Panc1 (cell line): Measurements from ENCODE around the gene SF3B2. TPM values are rescaled to one million over a fixed set of nuclear protein-coding genes. Genes with fewer than 3 reads are reported as not detected.

Experiments
- ATAC-seq: fragments of 200-7000 bp; cut with Tn5 transposase; 2 replicates; pipeline ENCODE4 v1.9.1; 2020; ENCODE audit warnings: mild to moderate bottlenecking, moderate library complexity
- BruUV-seq: library from RNA; stranded (reverse); fragments of 400-500 nt; replicated peaks from 2 replicates; lab custom pipeline; 2021; lab: Mats Ljungman, UMichigan
- CTCF ChIA-PET: fragments of 300-600 bp; sonication (Branson Sonifier 250); formaldehyde crosslinking; loops from one replicate; lab custom pipeline; 2022; ENCODE audit warnings: antibody characterized with exemption; lab: Charles Lee
- POLR2A ChIA-PET: fragments of 300-600 bp; sonication (Branson Sonifier 250); formaldehyde crosslinking; loops from one replicate; lab custom pipeline; 2022; ENCODE audit warnings: antibody characterized with exemption; lab: Charles Lee
- DNase-seq: peaks from one replicate; pipeline ENCODE4 v3.0.0-alpha.2; 2010; ENCODE audit warnings: low read depth, low spot score
- H3K27ac ChIP-seq: 2 replicates; pipeline ENCODE4 v1.5.1; 2011; ENCODE audit warnings: mild to moderate bottlenecking, low read length, inconsistent platforms
- H3K27me3 ChIP-seq: fragments of 200-500 bp; sonication (Bioruptor generic); 2 replicates; pipeline ENCODE4 v1.6.0; 2014; ENCODE audit warnings: low read length, inconsistent platforms; ENCODE audit not compliant: control insufficient read depth, insufficient read depth
- H3K36me3 ChIP-seq: fragments of 200-500 bp; sonication (Bioruptor generic); 2 replicates; pipeline ENCODE4 v1.5.1; 2014; ENCODE audit warnings: inconsistent platforms, mild to moderate bottlenecking, low read length, moderate library complexity; ENCODE audit not compliant: control insufficient read depth, insufficient read depth
- H3K4me1 ChIP-seq: 2 replicates; pipeline ENCODE4 v1.5.1; 2011; ENCODE audit warnings: inconsistent platforms, mild to moderate bottlenecking, low read length, moderate library complexity; ENCODE audit not compliant: control insufficient read depth, insufficient read depth
- H3K4me3 ChIP-seq, 2 experiments: 2 replicates each; pipeline ENCODE4 v1.5.1; 2011 to 2012; ENCODE audit warnings: low read depth in 2 of 2, low read length in 2 of 2, mild to moderate bottlenecking in 2 of 2, inconsistent platforms in 1 of 2, moderate library complexity in 1 of 2
- H3K9me3 ChIP-seq: fragments of 200-500 bp; sonication (Bioruptor generic); 2 replicates; pipeline ENCODE4 v1.5.1; 2014; ENCODE audit warnings: low read depth, mild to moderate bottlenecking, inconsistent platforms, low read length, moderate library complexity; ENCODE audit not compliant: control insufficient read depth, insufficient read depth
- POLR2AphosphoS5 ChIP-seq: IDR thresholded peaks from 2 replicates; pipeline ENCODE4 v1.6.1; 2012; ENCODE audit warnings: mild to moderate bottlenecking, low read depth, low read length, moderate library complexity
- SIN3A ChIP-seq: IDR thresholded peaks from 2 replicates; pipeline ENCODE4 v1.6.1; 2012; ENCODE audit warnings: low read depth, mild to moderate bottlenecking, low read length, moderate library complexity, borderline replicate concordance; ENCODE audit not compliant: insufficient read depth
- TCF7L2 ChIP-seq: IDR thresholded peaks from 2 replicates; pipeline ENCODE4 v1.6.1; 2011; ENCODE audit warnings: mild to moderate bottlenecking, low read depth, low read length, inconsistent platforms
- in situ Hi-C: cut with HindIII; loops from 2 replicates; pipeline ENCODE4 v1.10.0; 2016; ENCODE audit warnings: low sequenced_read_pairs, low pct_unique_long_range_greater_than_20kb
- intact Hi-C: fragments of 100-400 bp; cut with micrococcal nuclease; formaldehyde crosslinking; loops from one replicate; pipeline ENCODE4 v1.10.0; 2022; ENCODE audit not compliant: unreplicated experiment
- total RNA-seq: library from RNA; stranded (reverse); gene quantifications from one replicate; pipeline ENCODE4 v1.2.1, GENCODE V29; 2021; ENCODE audit not compliant: unreplicated experiment
- TF ChIP-seq, protein P1 (sequence below): fragments of 450-650 bp; IDR thresholded peaks from 2 replicates; pipeline ENCODE4 v1.5.1; 2017; ENCODE audit warnings: mild to moderate bottlenecking
- TF ChIP-seq, protein P2 (sequence below), 2 experiments: IDR thresholded peaks; 2 replicates each; pipeline ENCODE4 v1.6.1; 2011 to 2012; ENCODE audit warnings: low read depth in 2 of 2, control low read depth in 1 of 2, low read length in 1 of 2, mild to moderate bottlenecking in 1 of 2, moderate library complexity in 1 of 2; ENCODE audit not compliant: insufficient read depth in 1 of 2

SF3B2 gene
- total RNA-seq, 1 experiment from 2014 or later: 271 TPM

DNA sequence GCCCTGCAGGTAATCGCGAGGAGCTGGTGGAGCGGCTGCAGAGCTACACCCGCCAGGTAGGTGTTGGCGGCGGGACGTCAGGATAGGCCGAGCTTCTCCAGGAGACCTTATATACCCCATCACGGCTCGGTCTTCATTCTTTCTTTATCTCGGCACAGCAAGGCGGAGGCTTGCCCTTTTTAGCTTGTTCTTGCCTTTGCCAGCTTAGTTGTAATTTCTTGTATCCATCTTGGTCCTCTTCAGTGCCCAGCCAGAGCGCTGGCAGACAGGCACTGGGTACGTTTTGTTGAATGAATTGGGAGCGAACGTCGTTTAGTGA, 459 bp downstream of the SF3B2 start:
- ChIA-PET POLR2A (interaction anchor here (1.3 kb wide), 2 partner anchors 19 to 193 kb away, joined by 4 to 6 read pairs; no protein-coding TSS in a partner anchor), CTCF (interaction anchor here (1.0 kb wide), 1 partner anchor 19 kb away, joined by 6 read pairs; no protein-coding TSS in a partner anchor)
- no peaks in the 10 kb centered on the region for H3K27me3 ChIP-seq
- no TSS peak for BruUV-seq
- in situ Hi-C loops (no loop called here), intact Hi-C loops (no loop called here)
- DNase-seq: no peak
- peak overlapping the region; percentile 98 for H3K27ac ChIP-seq
- peaks cover 28% of the 10 kb centered on the region for H3K36me3 ChIP-seq
- peaks cover 18% of the 10 kb centered on the region for H3K4me1 ChIP-seq
- TF ChIP-seq, protein P1, sequence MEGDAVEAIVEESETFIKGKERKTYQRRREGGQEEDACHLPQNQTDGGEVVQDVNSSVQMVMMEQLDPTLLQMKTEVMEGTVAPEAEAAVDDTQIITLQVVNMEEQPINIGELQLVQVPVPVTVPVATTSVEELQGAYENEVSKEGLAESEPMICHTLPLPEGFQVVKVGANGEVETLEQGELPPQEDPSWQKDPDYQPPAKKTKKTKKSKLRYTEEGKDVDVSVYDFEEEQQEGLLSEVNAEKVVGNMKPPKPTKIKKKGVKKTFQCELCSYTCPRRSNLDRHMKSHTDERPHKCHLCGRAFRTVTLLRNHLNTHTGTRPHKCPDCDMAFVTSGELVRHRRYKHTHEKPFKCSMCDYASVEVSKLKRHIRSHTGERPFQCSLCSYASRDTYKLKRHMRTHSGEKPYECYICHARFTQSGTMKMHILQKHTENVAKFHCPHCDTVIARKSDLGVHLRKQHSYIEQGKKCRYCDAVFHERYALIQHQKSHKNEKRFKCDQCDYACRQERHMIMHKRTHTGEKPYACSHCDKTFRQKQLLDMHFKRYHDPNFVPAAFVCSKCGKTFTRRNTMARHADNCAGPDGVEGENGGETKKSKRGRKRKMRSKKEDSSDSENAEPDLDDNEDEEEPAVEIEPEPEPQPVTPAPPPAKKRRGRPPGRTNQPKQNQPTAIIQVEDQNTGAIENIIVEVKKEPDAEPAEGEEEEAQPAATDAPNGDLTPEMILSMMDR: no peak
- TF ChIP-seq POLR2AphosphoS5: no peak
- TF ChIP-seq, protein P2, sequence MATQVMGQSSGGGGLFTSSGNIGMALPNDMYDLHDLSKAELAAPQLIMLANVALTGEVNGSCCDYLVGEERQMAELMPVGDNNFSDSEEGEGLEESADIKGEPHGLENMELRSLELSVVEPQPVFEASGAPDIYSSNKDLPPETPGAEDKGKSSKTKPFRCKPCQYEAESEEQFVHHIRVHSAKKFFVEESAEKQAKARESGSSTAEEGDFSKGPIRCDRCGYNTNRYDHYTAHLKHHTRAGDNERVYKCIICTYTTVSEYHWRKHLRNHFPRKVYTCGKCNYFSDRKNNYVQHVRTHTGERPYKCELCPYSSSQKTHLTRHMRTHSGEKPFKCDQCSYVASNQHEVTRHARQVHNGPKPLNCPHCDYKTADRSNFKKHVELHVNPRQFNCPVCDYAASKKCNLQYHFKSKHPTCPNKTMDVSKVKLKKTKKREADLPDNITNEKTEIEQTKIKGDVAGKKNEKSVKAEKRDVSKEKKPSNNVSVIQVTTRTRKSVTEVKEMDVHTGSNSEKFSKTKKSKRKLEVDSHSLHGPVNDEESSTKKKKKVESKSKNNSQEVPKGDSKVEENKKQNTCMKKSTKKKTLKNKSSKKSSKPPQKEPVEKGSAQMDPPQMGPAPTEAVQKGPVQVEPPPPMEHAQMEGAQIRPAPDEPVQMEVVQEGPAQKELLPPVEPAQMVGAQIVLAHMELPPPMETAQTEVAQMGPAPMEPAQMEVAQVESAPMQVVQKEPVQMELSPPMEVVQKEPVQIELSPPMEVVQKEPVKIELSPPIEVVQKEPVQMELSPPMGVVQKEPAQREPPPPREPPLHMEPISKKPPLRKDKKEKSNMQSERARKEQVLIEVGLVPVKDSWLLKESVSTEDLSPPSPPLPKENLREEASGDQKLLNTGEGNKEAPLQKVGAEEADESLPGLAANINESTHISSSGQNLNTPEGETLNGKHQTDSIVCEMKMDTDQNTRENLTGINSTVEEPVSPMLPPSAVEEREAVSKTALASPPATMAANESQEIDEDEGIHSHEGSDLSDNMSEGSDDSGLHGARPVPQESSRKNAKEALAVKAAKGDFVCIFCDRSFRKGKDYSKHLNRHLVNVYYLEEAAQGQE (IDR thresholded peaks at IDR 0.05; ENCODE audit: insufficient read depth in 1 of 2, low read depth in 2 of 2, low read length in 1 of 2): no peak
- TF ChIP-seq TCF7L2: no peak
- 0 out of 2 replicates have a peak, but pooled peaks have one; percentile 54 for TF ChIP-seq SIN3A
- no peaks in the 10 kb centered on the region for H3K9me3 ChIP-seq
- H3K4me3 ChIP-seq: peak overlapping the region; percentile 99
- no peak for ATAC-seq

GRCh38 chr11:66055021-66055420, 2.9 kb downstream of the SF3B2 start:
- ChIA-PET POLR2A (no interaction called here), CTCF (interaction anchor here (1.2 kb wide), 1 partner anchor 13 kb away, joined by 6 read pairs; no protein-coding TSS in a partner anchor)
- BruUV-seq: no TSS peak
- ATAC-seq: no peak
- no peaks in the 10 kb centered on the region for H3K9me3 ChIP-seq
- in situ Hi-C loops (no loop called here), intact Hi-C loops (no loop called here)
- H3K4me1 ChIP-seq: peaks cover 18% of the 10 kb centered on the region
- H3K27me3 ChIP-seq: no peaks in the 10 kb centered on the region
- H3K36me3 ChIP-seq: peaks cover 47% of the 10 kb centered on the region
- no peak overlapping the region for H3K4me3 ChIP-seq
- no peak for DNase-seq
- TF ChIP-seq POLR2AphosphoS5 (no peak), SIN3A (no peak), TCF7L2 (no peak)
- TF ChIP-seq, protein P1: no peak
- TF ChIP-seq, protein P2 (IDR thresholded peaks at IDR 0.05; ENCODE audit: insufficient read depth in 1 of 2, low read depth in 2 of 2, low read length in 1 of 2): no peak
- H3K27ac ChIP-seq: no peak overlapping the region
